ENCODE data around the gene NR2E3.
"Not testable (repeated sequence)": the region's sequence is repeated elsewhere in the genome, so short reads cannot be mapped to it uniquely, and the experiment has no call there.

- TF ChIP-seq POLR2A, CTCF (IDR thresholded peaks at IDR 0.05): not testable (repeated sequence)
Observed at GRCh38 chr15:71858232-71858631, 47.9 kb downstream of the NR2E3 start.
